Tibial artery (tissue), 4 donors: Measurements from ENCODE around the gene BHMT2.

Source experiments
- DNase-seq, 2 donors: peaks; one replicate each; pipeline ENCODE4 v3.0.0-alpha.2; 2019
- H3K27ac ChIP-seq, 2 donors: fragments of 200-600 bp; sonication (generic) in 1 of 2; 1 replicate in 1 of 2; 2 replicates in 1 of 2; pipeline ENCODE4 v1.5.1; 2018 to 2019; ENCODE audit warnings: mild to moderate bottlenecking in 1 of 2
- H3K27me3 ChIP-seq, 2 donors: fragments of 200-600 bp; sonication (generic) in 1 of 2; one replicate each; pipeline versions ENCODE4 v1.5.1 to v1.6.0; 2016 to 2019
- H3K36me3 ChIP-seq, 3 donors: fragments of 200-600 bp; sonication (generic) in 2 of 3; one replicate each; pipeline ENCODE4 v1.5.1; 2016 to 2019; ENCODE audit warnings: mild to moderate bottlenecking in 2 of 3
- H3K4me1 ChIP-seq, 4 donors: fragments of 200-600 bp; sonication (generic) in 2 of 4; 1 replicate in 3 of 4; 2 replicates in 1 of 4; pipeline ENCODE4 v1.5.1; 2016 to 2019
- H3K4me3 ChIP-seq, 2 donors: fragments of 200-600 bp; sonication (generic) in 1 of 2; 1 replicate in 1 of 2; 2 replicates in 1 of 2; pipeline ENCODE4 v1.5.1; 2018 to 2019; ENCODE audit warnings: mild to moderate bottlenecking in 2 of 2
- H3K9me3 ChIP-seq, 3 donors: fragments of 200-600 bp; sonication (generic) in 1 of 3; one replicate each; pipeline ENCODE4 v1.5.1; 2016 to 2019
- CTCF ChIP-seq, 2 experiments: fragments of 200-600 bp in 1 of 2; fragments of 450-650 bp in 1 of 2; IDR thresholded peaks; one replicate each; pipeline ENCODE4 v1.5.1; 2017 to 2019; ENCODE audit warnings: antibody characterized with exemption in 2 of 2, mild to moderate bottlenecking in 1 of 2, moderate library complexity in 1 of 2
- intact Hi-C: fragments of 100-400 bp; cut with DNase I; formaldehyde crosslinking; loops from one replicate; pipeline ENCODE4 v1.15.0; 2023; ENCODE audit warnings: low total_unique reads

Gene BHMT2

DNA sequence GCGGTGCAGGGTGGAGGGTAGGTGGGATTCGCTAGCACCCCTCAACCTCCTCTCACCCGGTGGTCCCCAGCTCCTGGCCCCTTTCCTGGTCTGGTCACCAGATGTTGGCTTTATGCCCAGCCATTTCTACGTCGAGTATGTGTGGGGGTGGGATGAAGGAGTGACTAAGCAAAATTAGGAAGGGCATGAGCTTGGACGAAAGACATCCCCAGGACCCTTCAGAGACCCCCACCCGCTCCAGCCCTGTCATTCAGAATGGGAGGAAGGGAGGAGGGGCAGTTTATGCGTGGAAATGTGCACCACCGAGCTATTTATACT, 742 bp downstream of the BHMT2 start:
- no peak for TF ChIP-seq CTCF (IDR thresholded peaks at IDR 0.05)
- Histone ChIP-seq H3K4me1 (peaks cover 0 to 4% (median 1%) of the 10 kb centered on the region in 4 donors), H3K9me3 (peaks cover 0 to 4% (median 0%) of the 10 kb centered on the region in 3 donors), H3K27me3 (peaks cover 0 to 9% of the 10 kb centered on the region in 2 donors), H3K36me3 (no peaks in the 10 kb centered on the region), H3K4me3 (peak overlapping the region; percentile 55), H3K27ac (peak overlapping the region in 1 of 2 donors; percentile 67)
- intact Hi-C loops, result no loop called here
- DNase-seq, result peak in 1 of 2 donors; percentile 65

- intact Hi-C loops, result no loop called here
- peaks cover 0 to 3% (median 0%) of the 10 kb centered on the region in 4 donors for H3K4me1 ChIP-seq
- TF ChIP-seq CTCF (IDR thresholded peaks at IDR 0.05), result no peak
- no peak overlapping the region for H3K27ac ChIP-seq
- H3K4me3 ChIP-seq, result no peak overlapping the region
- DNase-seq, result no peak
- H3K9me3 ChIP-seq, result peaks cover 0 to 4% (median 0%) of the 10 kb centered on the region in 3 donors
- peaks cover 0 to 3% of the 10 kb centered on the region in 2 donors for H3K27me3 ChIP-seq
- H3K36me3 ChIP-seq, result no peaks in the 10 kb centered on the region
Measured at GRCh38 chr5:79074641-79075040, 5.1 kb downstream of the BHMT2 start.

- Histone ChIP-seq H3K36me3 (peaks cover 0 to 3% (median 1%) of the 10 kb centered on the region in 3 donors), H3K27ac (no peak overlapping the region), H3K27me3 (no peaks in the 10 kb centered on the region), H3K4me1 (no peaks in the 10 kb centered on the region), H3K9me3 (peaks cover 0 to 4% (median 0%) of the 10 kb centered on the region in 3 donors), H3K4me3 (no peak overlapping the region)
- intact Hi-C loops, result no loop called here
- TF ChIP-seq CTCF (IDR thresholded peaks at IDR 0.05), result no peak
- no peak for DNase-seq
Measured at GRCh38 chr5:79075646-79076426, 6.3 kb downstream of the BHMT2 start.

DNA sequence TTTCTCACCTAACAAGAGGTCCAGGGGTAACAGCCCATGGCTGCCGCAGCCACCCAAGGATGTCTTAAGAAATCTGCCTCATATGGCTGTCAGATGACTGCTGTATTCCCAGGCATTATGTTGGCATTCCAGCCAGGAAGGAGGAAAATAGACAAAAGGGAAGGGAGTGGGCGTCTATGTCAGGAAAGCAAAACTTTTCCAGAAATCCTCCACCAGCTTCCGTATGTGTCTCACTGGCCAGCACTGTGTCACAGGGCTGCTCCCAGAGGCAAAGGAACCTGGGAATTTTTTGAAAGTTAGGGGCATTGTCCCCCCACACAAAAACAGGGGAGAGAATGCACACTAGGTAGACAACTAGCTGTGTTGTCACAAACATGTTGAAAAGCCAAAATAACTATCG, 7.3 kb downstream of the BHMT2 start:
- no peaks in the 10 kb centered on the region for H3K27me3 ChIP-seq
- peaks cover 0 to 4% (median 0%) of the 10 kb centered on the region in 3 donors for H3K9me3 ChIP-seq
- peaks cover 0 to 6% (median 4%) of the 10 kb centered on the region in 3 donors for H3K36me3 ChIP-seq
- H3K4me1 ChIP-seq, result no peaks in the 10 kb centered on the region
- no peak for DNase-seq
- no peak overlapping the region for H3K4me3 ChIP-seq
- no peak overlapping the region for H3K27ac ChIP-seq
- intact Hi-C loops, result no loop called here
- no peak for TF ChIP-seq CTCF (IDR thresholded peaks at IDR 0.05)

DNA sequence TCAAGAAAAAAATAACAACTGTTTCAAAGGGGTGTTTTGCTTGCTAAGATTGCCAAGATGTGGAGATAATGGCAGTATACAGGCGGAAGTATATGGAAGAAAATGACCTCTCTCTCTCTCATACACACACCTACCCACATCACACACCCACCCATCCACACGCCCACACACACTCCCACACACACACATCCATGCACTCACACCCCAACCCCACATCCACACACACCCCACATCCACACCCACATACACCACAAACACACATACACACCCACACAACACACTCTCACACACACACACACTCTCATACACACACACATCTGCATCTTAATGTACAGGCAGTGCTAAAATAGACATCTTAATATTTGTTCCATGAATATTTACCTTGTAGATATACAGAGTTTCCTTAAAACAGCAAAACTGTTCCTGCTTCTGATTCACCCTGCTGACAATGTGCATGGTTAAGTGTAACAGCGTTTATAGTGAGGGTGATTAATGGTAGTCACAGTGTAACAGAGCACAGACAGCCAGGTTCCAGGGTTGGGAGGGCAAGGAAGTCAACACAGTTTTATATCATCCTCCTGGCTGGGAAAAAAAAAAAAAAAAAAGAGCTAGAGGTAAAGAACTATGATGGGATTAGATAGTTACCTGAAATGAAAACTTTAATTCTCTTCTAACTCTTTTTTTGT, 8.3 kb downstream of the BHMT2 start:
- Histone ChIP-seq H3K27me3 (no peaks in the 10 kb centered on the region), H3K4me3 (no peak overlapping the region), H3K36me3 (peaks cover 0 to 6% (median 4%) of the 10 kb centered on the region in 3 donors), H3K9me3 (peaks cover 0 to 4% (median 0%) of the 10 kb centered on the region in 3 donors), H3K4me1 (no peaks in the 10 kb centered on the region), H3K27ac (no peak overlapping the region)
- DNase-seq, result no peak
- intact Hi-C loops, result no loop called here
- no peak for TF ChIP-seq CTCF (IDR thresholded peaks at IDR 0.05)
